ENCODE measurements around the gene PGAP6. TPM values are rescaled to one million over a fixed set of nuclear protein-coding genes. Genes with fewer than 3 reads are reported as not detected.

PGAP6 gene
- total RNA-seq, 1 donor from 2014 or later = 65.2 TPM

DNA sequence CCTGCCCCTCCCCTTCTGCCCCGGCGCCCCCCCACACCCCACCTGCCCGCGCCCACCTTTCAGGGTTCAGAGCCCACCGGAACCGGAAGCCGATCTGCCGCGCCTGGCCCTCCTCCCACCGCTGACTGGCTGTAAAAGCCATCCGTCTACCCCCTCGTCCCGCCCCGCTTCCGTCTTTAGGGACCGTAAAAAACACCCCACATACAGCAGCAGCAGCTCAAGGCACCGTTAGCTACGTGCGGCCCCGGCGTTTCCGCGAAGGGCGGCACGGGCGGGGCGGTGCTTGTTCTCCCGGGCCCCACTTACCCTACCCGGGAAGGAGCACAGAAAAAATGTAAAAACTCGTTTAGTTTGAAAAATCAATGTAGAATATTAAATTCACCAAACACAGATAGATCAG lies 11.3 kb downstream of the PGAP6 start, which contains the start of gene MRPL28:
MRPL28 (minus strand) TSS at position 96 of the 400 bp plus-strand sequence. CDS start 320 bp downstream, outside the sequence.
- Histone ChIP-seq H3K9me3 (no peaks in the 10 kb centered on the region), H3K36me3 (peaks cover 56% of the 10 kb centered on the region), H3K4me3 (peak within 1 kb of the TSS; percentile 35), H3K27ac (peak within 1 kb of the TSS; percentile 53), H3K27me3 (no peaks in the 10 kb centered on the region), H3K4me1 (peaks cover 16% of the 10 kb centered on the region)
- DNase-seq (peak; percentile 95), ATAC-seq (peak; percentile 95)
- intact Hi-C loops (cut with DNase I) = no loop called here
- TF ChIP-seq, protein P1, sequence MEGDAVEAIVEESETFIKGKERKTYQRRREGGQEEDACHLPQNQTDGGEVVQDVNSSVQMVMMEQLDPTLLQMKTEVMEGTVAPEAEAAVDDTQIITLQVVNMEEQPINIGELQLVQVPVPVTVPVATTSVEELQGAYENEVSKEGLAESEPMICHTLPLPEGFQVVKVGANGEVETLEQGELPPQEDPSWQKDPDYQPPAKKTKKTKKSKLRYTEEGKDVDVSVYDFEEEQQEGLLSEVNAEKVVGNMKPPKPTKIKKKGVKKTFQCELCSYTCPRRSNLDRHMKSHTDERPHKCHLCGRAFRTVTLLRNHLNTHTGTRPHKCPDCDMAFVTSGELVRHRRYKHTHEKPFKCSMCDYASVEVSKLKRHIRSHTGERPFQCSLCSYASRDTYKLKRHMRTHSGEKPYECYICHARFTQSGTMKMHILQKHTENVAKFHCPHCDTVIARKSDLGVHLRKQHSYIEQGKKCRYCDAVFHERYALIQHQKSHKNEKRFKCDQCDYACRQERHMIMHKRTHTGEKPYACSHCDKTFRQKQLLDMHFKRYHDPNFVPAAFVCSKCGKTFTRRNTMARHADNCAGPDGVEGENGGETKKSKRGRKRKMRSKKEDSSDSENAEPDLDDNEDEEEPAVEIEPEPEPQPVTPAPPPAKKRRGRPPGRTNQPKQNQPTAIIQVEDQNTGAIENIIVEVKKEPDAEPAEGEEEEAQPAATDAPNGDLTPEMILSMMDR (IDR thresholded peaks at IDR 0.05) = no peak

DNA sequence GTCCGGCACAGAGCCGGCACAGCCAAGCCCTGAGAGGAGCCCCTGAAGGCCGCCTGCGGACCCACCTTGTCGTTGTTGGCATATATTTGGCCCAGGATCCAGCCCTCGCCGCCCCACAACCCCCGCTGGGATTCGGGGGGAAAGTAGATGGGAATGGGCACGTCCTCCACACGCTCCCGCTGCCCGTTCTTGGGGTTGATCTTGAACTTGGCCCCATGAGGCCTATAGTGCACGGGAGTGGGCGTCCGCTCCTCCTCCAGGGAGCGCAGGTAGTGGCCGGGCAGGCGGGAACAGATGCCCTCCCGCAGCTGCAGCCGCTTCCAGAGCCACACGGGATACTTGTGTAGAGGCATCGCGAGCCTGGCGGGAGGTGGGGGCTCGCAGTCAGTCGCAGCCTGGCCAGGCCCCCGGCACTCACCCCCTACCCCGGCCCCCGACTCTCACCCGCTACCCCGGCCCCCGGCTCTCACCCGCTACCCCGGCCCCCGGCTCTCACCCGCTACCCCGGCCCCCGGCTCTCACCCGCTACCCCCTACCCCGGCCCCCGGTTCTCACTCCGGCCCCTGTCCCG lies 11.8 kb downstream of the PGAP6 start:
- ATAC-seq = no peak
- no peaks in the 10 kb centered on the region for H3K9me3 ChIP-seq
- H3K27me3 ChIP-seq = no peaks in the 10 kb centered on the region
- intact Hi-C loops (cut with DNase I) = no loop called here
- H3K36me3 ChIP-seq = peaks cover 52% of the 10 kb centered on the region
- peak; percentile 67 for DNase-seq
- H3K27ac ChIP-seq = no peak overlapping the region
- H3K4me3 ChIP-seq = peak overlapping the region; percentile 35
- TF ChIP-seq, protein P1 (IDR thresholded peaks at IDR 0.05) = no peak
- peaks cover 16% of the 10 kb centered on the region for H3K4me1 ChIP-seq

DNA sequence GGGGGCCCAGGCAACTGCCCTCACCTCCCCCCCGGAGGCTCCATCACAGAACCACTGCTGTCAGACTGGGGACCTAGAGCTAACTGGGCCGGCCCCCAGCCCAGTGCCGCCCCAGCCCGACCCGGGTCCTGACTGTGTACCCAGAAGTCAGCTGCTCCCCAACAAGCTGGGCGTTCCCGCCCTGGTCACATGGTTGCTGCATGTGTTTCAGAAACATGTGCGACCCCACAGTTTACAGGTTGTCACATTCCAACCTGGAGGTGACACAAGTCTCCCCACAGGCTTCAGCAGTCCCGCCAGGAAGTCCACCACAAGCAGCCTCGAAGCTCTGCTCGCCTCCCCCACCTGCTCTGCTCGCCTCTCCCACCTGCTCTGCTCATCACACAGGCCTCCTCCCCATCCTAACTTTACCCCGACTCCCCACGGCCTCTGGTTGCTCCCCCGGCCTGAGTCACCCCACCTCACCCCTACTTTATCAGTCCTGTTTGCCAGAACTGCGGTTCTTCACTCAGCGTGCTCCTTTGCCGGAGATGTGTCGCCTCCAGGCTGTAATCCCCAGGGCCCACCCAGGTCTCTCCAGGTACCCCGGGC lies 12.4 kb downstream of the PGAP6 start:
- TF ChIP-seq, protein P1 (IDR thresholded peaks at IDR 0.05) = no peak
- Histone ChIP-seq H3K36me3 (peaks cover 46% of the 10 kb centered on the region), H3K27ac (no peak overlapping the region), H3K9me3 (no peaks in the 10 kb centered on the region), H3K27me3 (no peaks in the 10 kb centered on the region), H3K4me1 (peaks cover 16% of the 10 kb centered on the region), H3K4me3 (no peak overlapping the region)
- peak; percentile 64 for DNase-seq
- ATAC-seq = no peak
- intact Hi-C loops (cut with DNase I) = no loop called here

DNA sequence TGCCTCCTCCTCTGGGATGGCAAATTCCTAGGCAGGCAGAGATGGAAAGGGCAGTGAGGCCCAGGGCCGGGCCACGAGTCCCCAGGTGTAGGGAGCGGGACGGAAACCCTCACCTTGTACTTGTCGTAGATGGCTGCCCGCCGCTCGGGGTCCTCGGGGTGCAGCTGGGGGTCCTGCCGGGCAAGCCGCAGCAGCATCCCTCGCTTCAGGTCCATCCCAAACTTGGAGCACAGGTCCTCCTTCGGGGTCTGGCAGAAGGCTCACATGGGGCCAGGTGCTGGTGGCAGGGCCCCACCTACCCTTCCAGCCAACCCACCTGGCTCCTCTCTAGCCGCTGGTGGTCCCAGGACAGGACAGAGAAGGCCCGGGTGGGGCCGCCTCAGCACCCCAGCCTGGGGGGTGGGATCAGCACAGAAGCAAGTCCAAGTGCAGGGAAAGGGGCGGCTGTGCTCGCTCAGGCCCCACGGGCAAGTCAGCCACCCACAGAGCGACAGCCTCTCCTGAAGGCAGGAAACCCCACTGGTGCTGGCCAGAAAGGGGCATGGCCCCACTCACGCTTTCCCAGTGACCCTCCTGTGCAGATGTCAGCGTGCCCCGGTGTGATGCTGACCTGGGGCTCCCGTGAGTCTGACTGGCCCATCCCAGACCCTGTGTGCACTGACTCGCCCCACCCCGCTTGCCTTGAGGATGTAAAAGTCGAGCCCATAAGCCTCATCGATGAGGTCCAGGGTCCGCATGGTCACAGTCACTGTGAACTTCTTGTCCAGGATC lies 13.2 kb downstream of the PGAP6 start:
- Histone ChIP-seq H3K4me1 (peaks cover 16% of the 10 kb centered on the region), H3K27ac (no peak overlapping the region), H3K27me3 (no peaks in the 10 kb centered on the region), H3K9me3 (no peaks in the 10 kb centered on the region), H3K36me3 (peaks cover 40% of the 10 kb centered on the region), H3K4me3 (no peak overlapping the region)
- DNase-seq (no peak), ATAC-seq (no peak)
- TF ChIP-seq, protein P1 (IDR thresholded peaks at IDR 0.05) = no peak
- intact Hi-C loops (cut with DNase I) = no loop called here

DNA sequence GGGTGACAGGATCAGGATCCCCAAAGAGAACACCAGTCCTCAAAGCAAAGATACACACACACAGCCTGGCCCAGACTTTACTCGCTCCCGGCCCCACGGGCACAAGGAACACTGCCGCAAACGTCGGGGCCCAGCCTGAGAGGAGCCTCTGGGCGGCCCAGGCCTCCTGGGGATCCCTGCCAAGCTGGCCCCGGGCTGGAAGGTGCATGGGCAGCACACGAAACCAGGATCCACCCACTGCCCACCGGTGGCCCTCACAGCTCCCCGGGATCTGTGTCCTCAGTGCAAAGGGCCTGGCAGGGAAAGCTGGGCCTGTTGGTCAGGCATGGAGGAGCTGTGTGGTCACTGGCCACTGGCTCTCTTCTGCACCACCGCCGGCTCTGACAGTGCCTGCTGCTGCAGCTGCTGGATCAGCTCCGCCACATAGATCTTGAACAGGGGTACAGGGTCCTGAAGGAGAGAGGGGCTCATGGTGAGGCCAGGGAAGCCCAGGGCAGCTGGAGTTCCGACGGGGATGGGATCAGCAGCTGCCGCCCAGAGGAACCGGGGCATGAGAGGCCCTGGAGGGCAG lies 14.4 kb downstream of the PGAP6 start:
- Histone ChIP-seq H3K27me3 (peaks cover 5% of the 10 kb centered on the region), H3K36me3 (peaks cover 30% of the 10 kb centered on the region), H3K9me3 (no peaks in the 10 kb centered on the region), H3K27ac (no peak overlapping the region), H3K4me3 (no peak overlapping the region), H3K4me1 (peaks cover 16% of the 10 kb centered on the region)
- ATAC-seq (no peak), DNase-seq (no peak)
- TF ChIP-seq, protein P1 (IDR thresholded peaks at IDR 0.05) = no peak
- intact Hi-C loops (cut with DNase I) = no loop called here
